Nephron (organoid): ENCODE measurements around the gene CERS5.
A peak's percentile ranks its signal among the peaks of the same experiment; 100 is the strongest.

ENCODE experiments used
- H3K27ac Mint-ChIP-seq, 3 experiments: 2 replicates each; pipeline ENCODE4 v1.8.0; 2020; ENCODE audit warnings: mixed read lengths in 3 of 3, mild to moderate bottlenecking in 2 of 3, moderate library complexity in 1 of 3
- H3K27me3 Mint-ChIP-seq: 2 replicates; pipeline ENCODE4 v1.8.0; 2021; ENCODE audit warnings: low read depth, mild to moderate bottlenecking, moderate library complexity, mixed read lengths
- H3K36me3 Mint-ChIP-seq: 2 replicates; pipeline ENCODE4 v1.8.0; 2020; ENCODE audit warnings: low read depth, mixed read lengths
- H3K4me1 Mint-ChIP-seq: 2 replicates; pipeline ENCODE4 v1.8.0; 2020; ENCODE audit warnings: mixed read lengths
- H3K4me3 Mint-ChIP-seq, 3 experiments: 2 replicates each; pipeline ENCODE4 v1.8.0; 2020; ENCODE audit warnings: mild to moderate bottlenecking in 3 of 3, mixed read lengths in 3 of 3, moderate library complexity in 2 of 3
- H3K9me3 Mint-ChIP-seq: 2 replicates; pipeline ENCODE4 v1.8.0; 2020; ENCODE audit warnings: mixed read lengths
- CTCF ChIP-seq, 3 experiments: fragments of 200-600 bp; sonication (generic); IDR thresholded peaks; one replicate each; pipeline ENCODE4 v1.5.0; 2021; ENCODE audit warnings: antibody characterized with exemption in 3 of 3; ENCODE audit not compliant: unreplicated experiment in 3 of 3

Gene CERS5

GRCh38 chr12:50167049-50167828 is at the start of gene CERS5:
CERS5 (minus strand) TSS chr12:50167369; CDS start chr12:50167297, 72 bp downstream.
- H3K9me3 Mint-ChIP-seq, result peaks cover 7% of the 10 kb centered on the region
- TF ChIP-seq CTCF (IDR thresholded peaks at IDR 0.05; ENCODE audit: unreplicated experiment in 3 of 3), result peak in 1 of 3 experiments; percentile 28
- peak within 1 kb of the TSS; percentile 99 for H3K27ac Mint-ChIP-seq
- peaks cover 32% of the 10 kb centered on the region for H3K4me1 Mint-ChIP-seq
- peak within 1 kb of the TSS; percentile 93 to 98 (median 94) for H3K4me3 Mint-ChIP-seq
- peaks cover 8% of the 10 kb centered on the region for H3K36me3 Mint-ChIP-seq
- no peaks in the 10 kb centered on the region for H3K27me3 Mint-ChIP-seq

- Mint-ChIP-seq H3K36me3 (peaks cover 22% of the 10 kb centered on the region), H3K27me3 (no peaks in the 10 kb centered on the region), H3K27ac (peak overlapping the region in 2 of 3 experiments; percentile 13 to 19), H3K9me3 (no peaks in the 10 kb centered on the region), H3K4me1 (peaks cover 47% of the 10 kb centered on the region), H3K4me3 (peak overlapping the region in 1 of 3 experiments; percentile 59)
- TF ChIP-seq CTCF (IDR thresholded peaks at IDR 0.05; ENCODE audit: unreplicated experiment in 3 of 3), result no peak
These were observed 47.9 kb upstream of the CERS5 start for GRCh38 chr12:50215033-50215432.

GRCh38 chr12:50214018-50214417 is 46.8 kb upstream of the CERS5 start:
- Mint-ChIP-seq H3K27me3 (no peaks in the 10 kb centered on the region), H3K36me3 (peaks cover 22% of the 10 kb centered on the region), H3K9me3 (no peaks in the 10 kb centered on the region), H3K4me1 (peaks cover 43% of the 10 kb centered on the region), H3K4me3 (no peak overlapping the region), H3K27ac (peak overlapping the region in 2 of 3 experiments; percentile 35 to 57)
- TF ChIP-seq CTCF (IDR thresholded peaks at IDR 0.05; ENCODE audit: unreplicated experiment in 3 of 3), result no peak

GRCh38 chr12:50213439-50213838 is 46.3 kb upstream of the CERS5 start:
- peaks cover 43% of the 10 kb centered on the region for H3K4me1 Mint-ChIP-seq
- H3K36me3 Mint-ChIP-seq, result peaks cover 22% of the 10 kb centered on the region
- TF ChIP-seq CTCF (IDR thresholded peaks at IDR 0.05; ENCODE audit: unreplicated experiment in 3 of 3), result no peak
- H3K27ac Mint-ChIP-seq, result peak overlapping the region in 2 of 3 experiments; percentile 57 to 73
- H3K27me3 Mint-ChIP-seq, result no peaks in the 10 kb centered on the region
- H3K4me3 Mint-ChIP-seq, result no peak overlapping the region
- no peaks in the 10 kb centered on the region for H3K9me3 Mint-ChIP-seq

- no peak for TF ChIP-seq CTCF (IDR thresholded peaks at IDR 0.05; ENCODE audit: unreplicated experiment in 3 of 3)
- H3K36me3 Mint-ChIP-seq, result peaks cover 20% of the 10 kb centered on the region
- peaks cover 37% of the 10 kb centered on the region for H3K4me1 Mint-ChIP-seq
- H3K9me3 Mint-ChIP-seq, result no peaks in the 10 kb centered on the region
- no peaks in the 10 kb centered on the region for H3K27me3 Mint-ChIP-seq
- no peak overlapping the region for H3K4me3 Mint-ChIP-seq
- H3K27ac Mint-ChIP-seq, result peak overlapping the region; percentile 77 to 87 (median 85)
These were observed 44.9 kb upstream of the CERS5 start for GRCh38 chr12:50212071-50212467.
